Activated T-helper 17 cell treated with anti-CD3 and anti-CD28 coated beads, Interleukin-2, amount 50 U/mL, for 72 hours (primary cell): ENCODE measurements around the gene LMTK2. TPM values are rescaled to one million over a fixed set of nuclear protein-coding genes. Genes with fewer than 3 reads are reported as not detected.

Experiments used
- ATAC-seq: fragments of 150-1000 bp; cut with Tn5 transposase; replicated peaks from 2 replicates; pipeline ENCODE4 v1.10.0; 2021; ENCODE audit warnings: mild to moderate bottlenecking, moderate library complexity
- H3K27ac Mint-ChIP-seq: one replicate; pipeline ENCODE4 v1.8.0; 2022; ENCODE audit warnings: mixed read lengths
- H3K27me3 Mint-ChIP-seq: one replicate; pipeline ENCODE4 v1.8.0; 2022; ENCODE audit warnings: mixed read lengths
- H3K36me3 Mint-ChIP-seq: one replicate; pipeline ENCODE4 v1.8.0; 2022; ENCODE audit warnings: low read depth, mild to moderate bottlenecking, mixed read lengths
- H3K4me1 Mint-ChIP-seq: one replicate; pipeline ENCODE4 v1.8.0; 2022; ENCODE audit warnings: mixed read lengths
- H3K4me3 Mint-ChIP-seq: one replicate; pipeline ENCODE4 v1.8.0; 2022; ENCODE audit warnings: mild to moderate bottlenecking, mixed read lengths
- H3K9me3 Mint-ChIP-seq: one replicate; pipeline ENCODE4 v1.8.0; 2022; ENCODE audit warnings: mixed read lengths
- total RNA-seq, 2 donors: library from RNA; stranded (reverse); gene quantifications; one replicate each; pipeline ENCODE4 v1.2.3, GENCODE V29; 2022

The LMTK2 gene
- total RNA-seq, 2 donors from 2014 or later: 8.6 to 15.8 TPM

GRCh38 chr7:98204670-98205069 is 98.0 kb downstream of the LMTK2 start:
- Mint-ChIP-seq H3K36me3 (peaks cover 56% of the 10 kb centered on the region), H3K27me3 (no peaks in the 10 kb centered on the region), H3K27ac (no peak overlapping the region), H3K9me3 (no peaks in the 10 kb centered on the region), H3K4me3 (no peak overlapping the region), H3K4me1 (peaks cover 30% of the 10 kb centered on the region)
- no peak for ATAC-seq

GRCh38 chr7:98205162-98205845 is 98.6 kb downstream of the LMTK2 start:
- Mint-ChIP-seq H3K9me3 (no peaks in the 10 kb centered on the region), H3K36me3 (peaks cover 56% of the 10 kb centered on the region), H3K27ac (no peak overlapping the region), H3K4me3 (no peak overlapping the region), H3K4me1 (peaks cover 25% of the 10 kb centered on the region), H3K27me3 (no peaks in the 10 kb centered on the region)
- ATAC-seq: no peak

- Mint-ChIP-seq H3K27me3 (no peaks in the 10 kb centered on the region), H3K4me1 (peaks cover 13% of the 10 kb centered on the region)
- ATAC-seq: no peak
These were observed 100.0 kb downstream of the LMTK2 start for GRCh38 chr7:98206451-98207330.

GRCh38 chr7:98209166-98209920 is 102.7 kb downstream of the LMTK2 start:
- H3K9me3 Mint-ChIP-seq: no peaks in the 10 kb centered on the region
- ATAC-seq: no peak
- H3K4me1 Mint-ChIP-seq: no peaks in the 10 kb centered on the region
- H3K27me3 Mint-ChIP-seq: no peaks in the 10 kb centered on the region
- no peak overlapping the region for H3K27ac Mint-ChIP-seq
- peaks cover 31% of the 10 kb centered on the region for H3K36me3 Mint-ChIP-seq
- H3K4me3 Mint-ChIP-seq: peak overlapping the region; percentile 41

More at GRCh38 chr7:98206451-98207330, 100.0 kb downstream of the LMTK2 start:
- H3K27ac Mint-ChIP-seq: no peak overlapping the region
- H3K9me3 Mint-ChIP-seq: no peaks in the 10 kb centered on the region
- H3K36me3 Mint-ChIP-seq: peaks cover 51% of the 10 kb centered on the region
- no peak overlapping the region for H3K4me3 Mint-ChIP-seq

- H3K27ac Mint-ChIP-seq: no peak overlapping the region
- peak overlapping the region; percentile 41 for H3K4me3 Mint-ChIP-seq
- H3K4me1 Mint-ChIP-seq: no peaks in the 10 kb centered on the region
- no peaks in the 10 kb centered on the region for H3K9me3 Mint-ChIP-seq
- peaks cover 20% of the 10 kb centered on the region for H3K36me3 Mint-ChIP-seq
- no peaks in the 10 kb centered on the region for H3K27me3 Mint-ChIP-seq
- ATAC-seq: no peak
These were observed 104.0 kb downstream of the LMTK2 start for GRCh38 chr7:98210513-98211220.

GRCh38 chr7:98211221-98211675 is 104.6 kb downstream of the LMTK2 start, which contains the start of gene BHLHA15:
Gene BHLHA15 (plus strand): TSS chr7:98211439. CDS start chr7:98212310, 871 bp downstream.
- peak; percentile 40 for ATAC-seq
- peaks cover 15% of the 10 kb centered on the region for H3K36me3 Mint-ChIP-seq
- no peaks in the 10 kb centered on the region for H3K27me3 Mint-ChIP-seq
- no peaks in the 10 kb centered on the region for H3K4me1 Mint-ChIP-seq
- no peaks in the 10 kb centered on the region for H3K9me3 Mint-ChIP-seq
- H3K27ac Mint-ChIP-seq: no peak within 1 kb of the TSS
- peak within 1 kb of the TSS; percentile 47 for H3K4me3 Mint-ChIP-seq

- Mint-ChIP-seq H3K27me3 (no peaks in the 10 kb centered on the region), H3K27ac (no peak overlapping the region), H3K36me3 (peaks cover 14% of the 10 kb centered on the region), H3K4me1 (no peaks in the 10 kb centered on the region), H3K9me3 (no peaks in the 10 kb centered on the region), H3K4me3 (peak overlapping the region; percentile 47)
- no peak for ATAC-seq
These were observed 105.2 kb downstream of the LMTK2 start for GRCh38 chr7:98211676-98212531.

GRCh38 chr7:98212532-98213041 is 105.9 kb downstream of the LMTK2 start:
- H3K36me3 Mint-ChIP-seq: peaks cover 7% of the 10 kb centered on the region
- no peak for ATAC-seq
- H3K9me3 Mint-ChIP-seq: no peaks in the 10 kb centered on the region
- no peak overlapping the region for H3K27ac Mint-ChIP-seq
- H3K4me1 Mint-ChIP-seq: no peaks in the 10 kb centered on the region
- no peaks in the 10 kb centered on the region for H3K27me3 Mint-ChIP-seq
- H3K4me3 Mint-ChIP-seq: peak overlapping the region; percentile 9

GRCh38 chr7:98213296-98213887 is 106.7 kb downstream of the LMTK2 start:
- Mint-ChIP-seq H3K27me3 (no peaks in the 10 kb centered on the region), H3K4me3 (peak overlapping the region; percentile 9), H3K36me3 (peaks cover 9% of the 10 kb centered on the region), H3K9me3 (no peaks in the 10 kb centered on the region), H3K27ac (no peak overlapping the region), H3K4me1 (peaks cover 2% of the 10 kb centered on the region)
- no peak for ATAC-seq

GRCh38 chr7:98213888-98214810 is 107.5 kb downstream of the LMTK2 start:
- Mint-ChIP-seq H3K27ac (no peak overlapping the region), H3K36me3 (peaks cover 17% of the 10 kb centered on the region), H3K27me3 (no peaks in the 10 kb centered on the region), H3K4me3 (no peak overlapping the region), H3K4me1 (peaks cover 10% of the 10 kb centered on the region), H3K9me3 (no peaks in the 10 kb centered on the region)
- no peak for ATAC-seq

- Mint-ChIP-seq H3K4me1 (peaks cover 14% of the 10 kb centered on the region), H3K27me3 (no peaks in the 10 kb centered on the region), H3K4me3 (no peak overlapping the region), H3K9me3 (no peaks in the 10 kb centered on the region), H3K36me3 (peaks cover 24% of the 10 kb centered on the region), H3K27ac (no peak overlapping the region)
- ATAC-seq: no peak
These were observed 108.2 kb downstream of the LMTK2 start for GRCh38 chr7:98214811-98215321.
